ENCODE results near the gene RAB34.

GRCh38 chr17:28712032-28712704, 5.5 kb downstream of the RAB34 start:
- TF ChIP-seq CTCF (conservative IDR thresholded peaks at IDR 0.05) (no peak), ZFX (IDR thresholded peaks at IDR 0.05) (no peak)
